Spleen (tissue), 11 donors: Measurements from ENCODE around the gene PDGFRA. TPM values are rescaled to one million over a fixed set of nuclear protein-coding genes. Genes with fewer than 3 reads are reported as not detected.
A peak's percentile ranks its signal among the peaks of the same experiment; 100 is the strongest.

Experiments used
- DNase-seq: peaks from one replicate; pipeline ENCODE4 v3.0.0-alpha.2; 2020
- H3K27ac ChIP-seq, 8 donors: fragments of 200-600 bp; sonication (generic) in 7 of 8; 1 replicate in 4 of 8; 2 replicates in 4 of 8; pipeline versions ENCODE4 v1.5.0 to v1.8.0; 2016 to 2021; ENCODE audit warnings: inconsistent platforms in 4 of 8, mild to moderate bottlenecking in 4 of 8, moderate library complexity in 1 of 8
- H3K27me3 ChIP-seq, 7 donors: fragments of 200-600 bp; sonication (generic) in 6 of 7; replicated peaks in 1 of 7; 1 replicate in 4 of 7; 2 replicates in 3 of 7; pipeline versions ENCODE4 v1.5.0 to v1.8.0; 2016 to 2021; ENCODE audit warnings: inconsistent platforms in 3 of 7, mild to moderate bottlenecking in 1 of 7
- H3K36me3 ChIP-seq, 6 donors: fragments of 200-600 bp; sonication (generic) in 5 of 6; 1 replicate in 4 of 6; 2 replicates in 2 of 6; pipeline versions ENCODE4 v1.5.0 to v1.8.0; 2016 to 2021; ENCODE audit warnings: inconsistent platforms in 2 of 6
- H3K4me1 ChIP-seq, 6 donors: fragments of 200-600 bp; sonication (generic) in 5 of 6; 1 replicate in 3 of 6; 2 replicates in 3 of 6; pipeline versions ENCODE4 v1.5.0 to v1.8.0; 2016 to 2021; ENCODE audit warnings: inconsistent platforms in 3 of 6
- H3K4me3 ChIP-seq, 8 donors: fragments of 200-600 bp; sonication (generic) in 7 of 8; 1 replicate in 4 of 8; 2 replicates in 4 of 8; pipeline versions ENCODE4 v1.5.0 to v1.8.0; 2016 to 2021; ENCODE audit warnings: inconsistent platforms in 4 of 8, mild to moderate bottlenecking in 4 of 8, moderate library complexity in 2 of 8
- H3K9me3 ChIP-seq, 8 donors: fragments of 200-600 bp; sonication (generic) in 7 of 8; 1 replicate in 4 of 8; 2 replicates in 4 of 8; pipeline versions ENCODE4 v1.5.0 to v1.8.0; 2016 to 2021; ENCODE audit warnings: inconsistent platforms in 4 of 8
- CTCF ChIP-seq, 11 experiments: fragments of 200-600 bp in 7 of 11; fragments of 450-650 bp in 4 of 11; sonication (generic) in 4 of 11; IDR thresholded peaks in 8 of 11; conservative IDR thresholded peaks in 3 of 11; 1 replicate in 7 of 11; 2 replicates in 4 of 11; pipeline versions ENCODE4 v1.4.0 to v1.8.0; 2016 to 2021; ENCODE audit warnings: antibody characterized with exemption in 11 of 11, inconsistent platforms in 4 of 11, mild to moderate bottlenecking in 1 of 11
- POLR2A ChIP-seq, 3 donors: fragments of 450-650 bp; IDR thresholded peaks; one replicate each; pipeline ENCODE4 v1.5.1; 2017; ENCODE audit warnings: antibody characterized with exemption in 3 of 3, mild to moderate bottlenecking in 1 of 3
- POLR2AphosphoS5 ChIP-seq, 3 donors: sonication (generic); formaldehyde crosslinking; IDR thresholded peaks; one replicate each; pipeline ENCODE4 v1.5.1; 2017; ENCODE audit warnings: antibody characterized with exemption in 3 of 3
- WGBS, 5 donors: extraction: QIAGEN DNeasy Blood & Tissue Kit in 3 of 5; methylation state at CpG; one replicate each; pipeline versions ENCODE4 v1.1.5 to v1.1.7; 2013 to 2018; 5-methylcytosine and 5-hydroxymethylcytosine counted together
- intact Hi-C: fragments of 100-400 bp; cut with DNase I; formaldehyde crosslinking; loops from one replicate; pipeline ENCODE4 v1.15.0; 2023; ENCODE audit warnings: low total_unique reads
- polyA plus RNA-seq, 3 donors: library from polyadenylated mRNA; stranded (reverse); fragments of 200-250 nt; gene quantifications; one replicate each; pipeline ENCODE4 v1.2.1, GENCODE V29; 2013
- total RNA-seq, 7 donors: library from RNA; depleted of rRNA in 3 of 7; stranded (reverse); fragments of >200 nt in 3 of 7; fragmentation: NEBNext Ultra II Directional in 4 of 7; extraction: Animal tissue kit (Norgen Biotek cat#: 25700) in 4 of 7; gene quantifications; one replicate each; pipeline versions ENCODE4 v1.1.0 to v1.2.1, GENCODE V29; 2016 to 2021
- donor health status: healthy with polysubstance abuse.
- donor health status: DM: no; HTN: no; CAD: no; lungs with moderate emphysema.
- donor health status: DM: no; HTN: no; CAD: no.
- donor health status: Bipolar disorder and iron deficiency.
- donor health status: healthy.
- donor health status: DM: no; HTN: no; CAD: no.
- donor health status: DM: yes; HTN: yes; CAD: no.

PDGFRA gene
- total and polyA plus RNA-seq, 10 donors = 11.1 to 399 (median 172) TPM

DNA sequence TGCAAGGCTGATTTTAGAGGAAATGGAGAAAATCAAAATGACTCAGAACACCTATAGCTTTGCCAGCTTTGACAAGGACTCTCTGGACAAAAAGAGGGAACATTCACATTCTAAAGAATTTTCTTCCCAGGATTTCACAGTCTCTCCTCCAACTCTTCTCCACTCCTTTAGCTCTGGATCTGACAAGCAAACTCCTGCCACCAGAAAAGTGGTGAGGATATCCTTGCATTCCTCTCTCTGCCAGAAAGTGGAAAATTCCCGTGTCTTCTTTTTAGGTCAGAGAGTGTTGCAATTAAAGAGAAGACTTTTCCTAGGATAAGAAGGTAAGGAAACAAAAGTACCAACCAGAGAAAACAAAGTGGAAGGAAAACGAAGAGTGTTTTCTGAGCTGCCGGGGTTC, 16.1 kb upstream of the PDGFRA start:
- no peak overlapping the region for H3K27ac ChIP-seq
- H3K4me3 ChIP-seq = no peak overlapping the region
- no peaks in the 10 kb centered on the region for H3K9me3 ChIP-seq
- WGBS, 5 donors = 64 to 82% (median 75%) methylated on average over 3 of the region's 3 CpGs
- H3K36me3 ChIP-seq = no peaks in the 10 kb centered on the region
- H3K4me1 ChIP-seq = peaks cover 0 to 8% (median 7%) of the 10 kb centered on the region in 6 donors
- peaks cover 0 to 34% (median 2%) of the 10 kb centered on the region in 7 donors for H3K27me3 ChIP-seq
- TF ChIP-seq POLR2A (IDR thresholded peaks at IDR 0.05) (no peak), CTCF (IDR thresholded peaks at IDR 0.05 in 8 of 11, conservative IDR thresholded peaks at IDR 0.05 in 3 of 11) (no peak), POLR2AphosphoS5 (IDR thresholded peaks at IDR 0.05) (no peak)
- DNase-seq = no peak
- intact Hi-C loops = no loop called here

DNA sequence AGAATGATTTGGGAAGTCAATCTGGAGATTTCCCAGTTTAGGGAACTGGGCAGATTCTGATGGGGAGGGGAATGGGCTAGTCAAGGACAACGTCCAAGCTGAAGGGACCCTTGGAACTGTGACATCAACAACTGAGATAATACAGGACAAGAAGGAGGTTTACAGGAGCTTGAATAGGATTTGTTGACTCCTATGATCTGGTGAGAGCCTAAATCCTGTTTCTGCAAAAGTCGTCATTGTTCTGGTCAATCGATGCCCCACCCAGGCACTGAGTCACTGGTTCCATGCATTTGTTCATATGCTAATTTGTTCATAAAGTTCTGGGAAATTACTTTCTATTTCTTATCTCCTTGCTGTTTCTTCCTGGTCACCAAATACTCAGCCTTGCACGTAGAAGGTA, 15.3 kb upstream of the PDGFRA start:
- 48 to 79% (median 57%) methylated on average over 4 of the region's 4 CpGs for WGBS, 5 donors
- H3K36me3 ChIP-seq = no peaks in the 10 kb centered on the region
- DNase-seq = no peak
- intact Hi-C loops = no loop called here
- TF ChIP-seq POLR2AphosphoS5 (IDR thresholded peaks at IDR 0.05) (no peak), POLR2A (IDR thresholded peaks at IDR 0.05) (no peak), CTCF (IDR thresholded peaks at IDR 0.05 in 8 of 11, conservative IDR thresholded peaks at IDR 0.05 in 3 of 11) (no peak)
- no peaks in the 10 kb centered on the region for H3K9me3 ChIP-seq
- no peak overlapping the region for H3K4me3 ChIP-seq
- H3K4me1 ChIP-seq = peaks cover 0 to 10% (median 8%) of the 10 kb centered on the region in 6 donors
- H3K27me3 ChIP-seq = peaks cover 0 to 37% (median 8%) of the 10 kb centered on the region in 7 donors
- no peak overlapping the region for H3K27ac ChIP-seq

GRCh38 chr4:54215379-54216077, 13.6 kb upstream of the PDGFRA start:
- WGBS, 5 donors = 80 to 92% (median 84%) methylated on average over 4 of the region's 4 CpGs
- intact Hi-C loops = loop anchor here (5.0 kb wide), 2 partner anchors 288 to 308 kb away; no protein-coding TSS in a partner anchor
- H3K27me3 ChIP-seq = peaks cover 0 to 38% (median 8%) of the 10 kb centered on the region in 7 donors
- TF ChIP-seq CTCF (IDR thresholded peaks at IDR 0.05 in 8 of 11, conservative IDR thresholded peaks at IDR 0.05 in 3 of 11) = no peak
- H3K9me3 ChIP-seq = no peaks in the 10 kb centered on the region
- DNase-seq = no peak
- peaks cover 0 to 10% (median 8%) of the 10 kb centered on the region in 6 donors for H3K4me1 ChIP-seq
- H3K36me3 ChIP-seq = no peaks in the 10 kb centered on the region
- no peak overlapping the region for H3K4me3 ChIP-seq
- H3K27ac ChIP-seq = no peak overlapping the region

DNA sequence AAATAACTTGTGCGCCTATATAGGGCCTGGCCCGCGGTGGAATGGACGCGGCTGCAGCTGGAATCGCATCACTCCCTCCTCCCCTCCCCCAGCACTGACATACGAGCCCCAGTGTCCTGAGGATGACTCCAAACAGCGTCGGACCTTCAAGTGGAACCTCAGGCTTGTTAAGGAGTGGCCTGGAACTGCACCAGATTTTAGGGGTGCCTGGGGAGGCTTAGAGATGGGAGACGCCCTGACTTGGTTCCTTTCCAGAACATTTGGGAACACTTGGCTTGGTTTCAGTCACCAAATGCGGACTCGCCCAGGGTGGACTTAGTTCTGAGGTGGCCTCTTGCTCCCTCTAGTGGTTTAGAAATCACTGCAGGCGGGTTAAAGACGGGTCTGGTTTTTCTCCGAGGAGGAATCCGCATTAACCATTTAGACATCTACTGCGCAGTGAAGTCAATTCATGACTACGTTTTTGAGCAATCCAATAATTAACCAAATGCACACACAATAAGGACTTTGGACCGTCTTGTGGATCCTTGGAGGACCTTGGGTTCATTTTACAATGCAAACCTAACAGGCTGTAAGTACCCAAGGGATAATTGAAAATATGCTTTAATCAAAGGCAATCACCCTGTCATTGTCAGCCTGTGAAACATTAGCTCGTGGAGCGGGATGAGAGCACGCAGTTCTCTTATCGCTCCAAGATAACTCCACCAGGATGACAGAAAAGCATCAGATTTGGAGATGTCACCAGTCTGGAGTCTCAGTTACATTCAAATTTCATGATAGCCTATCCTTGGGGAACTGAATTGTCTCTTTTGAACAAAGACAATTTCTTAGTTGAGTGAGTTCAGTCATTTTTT, 11.2 kb upstream of the PDGFRA start:
- intact Hi-C loops = loop anchor here (5.0 kb wide), 2 partner anchors 291 to 311 kb away; no protein-coding TSS in a partner anchor
- 1 to 3% (median 2%) methylated on average over 19 to 23 of the region's 23 CpGs for WGBS, 5 donors
- peak overlapping the region in 3 of 8 donors; percentile 14 to 62 (median 19) for H3K4me3 ChIP-seq
- H3K4me1 ChIP-seq = peaks cover 0 to 10% (median 8%) of the 10 kb centered on the region in 6 donors
- no peaks in the 10 kb centered on the region for H3K36me3 ChIP-seq
- DNase-seq = peak; percentile 79
- no peaks in the 10 kb centered on the region for H3K9me3 ChIP-seq
- H3K27ac ChIP-seq = peak overlapping the region in 1 of 8 donors; percentile 24
- H3K27me3 ChIP-seq = peaks cover 0 to 42% (median 8%) of the 10 kb centered on the region in 7 donors
- TF ChIP-seq POLR2AphosphoS5 (IDR thresholded peaks at IDR 0.05) (peak in 2 of 3 donors; percentile 25 to 34), CTCF (IDR thresholded peaks at IDR 0.05 in 8 of 11, conservative IDR thresholded peaks at IDR 0.05 in 3 of 11) (peak; percentile 74 to 91 (median 85)), POLR2A (IDR thresholded peaks at IDR 0.05) (no peak)
